ENCODE data around the gene KPNA6.
"Not testable (repeated sequence)": the region's sequence is repeated elsewhere in the genome, so short reads cannot be mapped to it uniquely, and the experiment has no call there.

KPNA6 gene

DNA sequence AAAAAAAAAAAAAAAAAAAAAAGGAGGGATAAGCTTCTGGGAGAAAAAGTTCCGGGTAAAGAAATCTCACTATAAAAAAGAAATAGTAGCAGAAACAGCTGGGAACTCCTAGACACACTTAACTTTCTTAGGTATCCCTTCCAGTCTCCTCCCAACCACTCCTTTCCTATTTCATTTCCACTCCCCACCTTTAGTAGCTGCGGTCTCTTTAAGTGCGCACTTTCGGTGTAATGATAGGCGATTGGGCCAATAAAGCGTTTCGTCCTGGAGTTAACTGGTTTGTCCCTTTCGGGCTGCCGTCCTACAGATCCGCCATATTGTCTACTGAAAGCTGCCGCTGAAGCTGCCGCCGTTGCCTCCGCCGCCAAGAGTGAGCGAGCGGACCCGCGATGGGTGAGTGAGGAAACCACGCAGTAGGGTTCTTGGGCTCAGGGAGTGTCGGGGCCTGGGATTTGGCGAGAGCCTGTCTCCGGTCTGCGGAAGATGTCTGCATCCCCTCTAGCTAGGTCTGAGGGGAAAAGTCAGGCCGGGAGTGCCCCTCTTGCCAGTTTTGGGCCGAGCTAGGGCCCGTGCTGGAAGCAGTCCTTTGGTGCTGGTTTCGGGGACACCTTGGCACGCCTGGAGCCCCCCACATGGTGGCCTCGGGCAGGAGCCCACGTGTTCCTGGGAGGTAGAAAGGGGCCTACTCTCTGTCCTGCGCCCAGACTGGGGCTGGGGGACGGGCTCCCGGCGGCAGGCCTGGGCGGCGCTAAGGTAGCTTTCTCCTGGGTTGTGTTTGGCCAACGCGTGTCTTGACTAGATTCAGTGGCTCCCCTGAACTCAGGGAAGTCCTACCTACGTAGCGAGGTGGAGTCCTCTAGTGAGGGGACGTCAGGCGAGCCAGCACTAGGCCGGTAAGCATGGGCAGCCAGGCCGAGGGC is at the start of gene KPNA6:
KPNA6 (plus strand) TSS at position 315 of the 920 bp plus-strand sequence; CDS start at position 390, 75 bp downstream.
- FAIRE-seq (peak; percentile 94), DNase-seq (ENCODE audit: extremely low spot score, insufficient read length, low read depth) (peak; percentile 68)

DNA sequence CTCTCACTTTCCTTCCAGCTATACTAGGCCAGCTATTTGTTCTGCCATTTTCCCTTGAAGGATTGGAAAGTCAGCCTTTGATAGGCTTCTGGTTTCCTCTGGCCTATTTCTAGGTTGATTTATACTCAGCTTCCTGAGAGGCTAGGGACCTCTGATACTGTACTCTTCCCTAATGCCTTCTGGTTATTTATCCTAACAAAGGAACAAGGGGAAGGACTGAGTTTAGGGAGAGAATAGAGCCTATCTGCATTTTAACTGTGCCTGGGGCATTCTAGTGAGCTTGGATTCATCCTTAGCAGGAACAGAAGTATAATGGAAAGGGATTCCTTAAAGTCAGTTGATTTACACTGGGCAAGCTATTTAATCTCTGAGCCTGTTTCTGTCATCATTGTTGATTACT is 46.9 kb upstream of the KPNA6 start:
- no peak for FAIRE-seq
- DNase-seq (ENCODE audit: extremely low spot score, insufficient read length, low read depth): no peak

DNA sequence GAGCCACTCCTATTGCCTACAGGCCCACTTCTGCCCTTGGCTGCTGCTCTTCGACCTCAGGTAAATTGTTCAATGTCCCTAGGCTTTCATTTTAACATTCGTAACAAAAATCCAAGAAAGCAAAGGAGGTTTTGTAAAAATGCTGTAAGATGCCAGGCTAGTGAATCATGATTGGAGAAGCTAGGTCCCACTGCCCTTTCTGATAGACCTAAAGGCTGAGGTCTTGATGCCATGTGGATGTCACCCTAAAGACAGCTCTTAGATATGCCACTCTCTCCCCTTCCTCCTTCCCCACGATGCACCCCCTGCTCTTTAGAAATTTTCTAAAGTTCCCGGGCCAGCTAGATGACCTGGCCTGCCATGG is 45.0 kb upstream of the KPNA6 start:
- DNase-seq (ENCODE audit: extremely low spot score, insufficient read length, low read depth) (no peak), FAIRE-seq (no peak)

DNA sequence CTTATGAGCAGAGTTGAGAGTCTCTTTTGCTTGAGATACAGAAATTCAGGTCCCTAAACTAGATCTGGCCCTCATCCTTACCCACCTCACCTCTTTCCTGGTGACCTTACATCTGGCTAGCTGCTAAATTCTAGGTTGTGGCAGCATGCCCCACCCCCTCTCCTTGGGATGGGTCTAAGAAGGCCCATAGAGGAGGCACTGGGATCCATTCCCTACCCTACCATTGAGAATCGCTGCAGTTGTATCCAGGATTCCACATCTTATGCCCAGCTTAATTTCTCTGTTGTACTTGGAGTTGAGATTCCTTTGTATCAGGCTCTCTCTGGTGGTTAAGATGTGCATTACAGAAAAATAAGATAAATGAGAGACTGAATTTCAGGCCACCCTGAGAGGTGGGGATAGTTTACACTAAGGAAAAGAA is 44.6 kb upstream of the KPNA6 start:
- DNase-seq (ENCODE audit: extremely low spot score, insufficient read length, low read depth) (no peak), FAIRE-seq (peak; percentile 24)

DNA sequence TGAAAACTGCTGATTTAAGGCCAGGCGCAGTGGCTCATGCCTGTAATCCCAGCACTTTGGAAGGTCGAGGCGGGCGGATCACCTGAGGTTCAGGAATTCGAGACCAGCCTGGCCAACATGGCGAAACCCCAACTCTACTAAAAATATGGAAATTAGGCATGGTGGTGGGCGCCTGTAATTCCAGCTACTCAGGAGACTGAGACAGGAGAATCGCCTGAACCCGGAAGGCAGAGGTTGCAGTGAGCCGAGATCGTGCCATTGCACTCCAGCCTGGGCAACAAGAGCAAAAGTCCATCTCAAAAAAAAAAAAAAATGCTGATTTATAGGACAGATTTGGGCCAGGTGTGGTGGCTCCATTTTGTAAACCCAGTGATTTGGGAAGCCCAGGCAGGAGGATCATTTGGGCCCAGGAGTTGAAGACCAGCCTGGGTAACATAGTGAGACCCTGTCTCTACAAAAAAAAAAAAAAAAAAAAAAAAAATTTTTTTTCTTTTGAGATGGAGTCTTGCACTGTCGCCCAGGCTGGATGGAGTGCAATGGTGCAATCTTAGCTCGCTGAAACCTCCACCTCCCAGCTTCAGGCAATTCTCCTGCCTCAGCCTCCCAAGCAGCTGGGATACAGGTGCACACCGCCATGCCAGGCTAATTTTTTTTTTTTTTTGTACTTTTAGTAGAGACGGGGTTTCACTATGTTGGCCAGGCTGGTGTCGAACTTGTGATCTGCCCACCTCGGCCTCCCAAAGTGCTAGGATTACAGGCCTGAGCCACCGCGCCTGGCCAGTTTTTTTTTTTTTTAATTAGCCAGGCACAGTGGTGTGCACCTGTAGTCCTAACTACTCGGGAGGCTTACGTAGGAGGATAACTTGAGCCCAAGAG is 42.0 kb upstream of the KPNA6 start:
- not testable (repeated sequence) for DNase-seq (ENCODE audit: extremely low spot score, insufficient read length, low read depth); FAIRE-seq

DNA sequence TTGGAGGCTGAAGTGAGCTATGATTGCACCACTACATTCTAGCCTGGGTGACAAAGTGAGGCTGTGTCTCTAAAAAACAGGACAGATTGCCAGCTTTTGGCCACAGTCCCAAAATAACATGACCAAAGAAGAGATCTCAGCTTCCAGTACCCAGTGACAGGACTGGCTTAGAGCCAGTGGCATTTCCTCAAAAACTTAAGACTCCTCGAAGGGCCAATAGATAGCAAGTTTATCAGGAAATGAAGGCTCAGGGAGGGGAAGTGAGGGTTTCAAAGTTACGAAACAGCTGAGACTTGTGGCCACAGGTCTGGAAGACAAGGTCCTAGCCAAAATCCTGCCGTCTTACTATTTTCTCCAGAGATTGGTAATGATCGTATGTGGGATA is 41.4 kb upstream of the KPNA6 start:
- FAIRE-seq: peak; percentile 29
- DNase-seq (ENCODE audit: extremely low spot score, insufficient read length, low read depth): no peak

DNA sequence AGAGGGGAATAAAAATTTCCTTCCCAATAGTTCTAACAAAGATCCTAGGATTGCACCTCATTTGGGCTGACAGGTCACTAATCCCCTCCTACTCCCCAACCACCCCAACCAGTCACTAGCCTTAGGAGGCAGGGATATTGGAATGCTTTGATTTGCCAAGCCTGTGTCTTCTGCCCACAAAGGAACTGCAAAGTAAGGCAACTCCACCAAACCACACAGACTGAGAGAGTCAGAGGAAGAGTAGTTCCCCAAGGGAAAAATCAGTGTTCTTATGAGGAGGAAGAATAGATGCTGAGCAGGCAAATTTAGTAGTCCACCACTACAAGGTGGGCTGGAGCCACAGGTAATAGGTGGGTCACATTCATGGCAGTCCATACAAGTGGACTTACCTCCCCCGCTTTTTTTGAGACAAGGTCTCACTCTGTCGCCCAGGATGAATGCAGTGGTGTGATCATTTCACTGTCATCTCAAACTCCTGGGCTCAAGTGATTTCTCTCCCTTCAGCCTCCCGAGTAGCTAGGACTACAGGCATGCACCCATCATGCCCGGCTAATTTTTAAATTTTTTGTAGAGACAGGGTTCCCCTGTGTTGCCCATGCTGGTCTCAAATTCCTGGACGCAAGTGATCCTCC is 38.8 kb upstream of the KPNA6 start:
- FAIRE-seq (no peak), DNase-seq (ENCODE audit: extremely low spot score, insufficient read length, low read depth) (no peak)

DNA sequence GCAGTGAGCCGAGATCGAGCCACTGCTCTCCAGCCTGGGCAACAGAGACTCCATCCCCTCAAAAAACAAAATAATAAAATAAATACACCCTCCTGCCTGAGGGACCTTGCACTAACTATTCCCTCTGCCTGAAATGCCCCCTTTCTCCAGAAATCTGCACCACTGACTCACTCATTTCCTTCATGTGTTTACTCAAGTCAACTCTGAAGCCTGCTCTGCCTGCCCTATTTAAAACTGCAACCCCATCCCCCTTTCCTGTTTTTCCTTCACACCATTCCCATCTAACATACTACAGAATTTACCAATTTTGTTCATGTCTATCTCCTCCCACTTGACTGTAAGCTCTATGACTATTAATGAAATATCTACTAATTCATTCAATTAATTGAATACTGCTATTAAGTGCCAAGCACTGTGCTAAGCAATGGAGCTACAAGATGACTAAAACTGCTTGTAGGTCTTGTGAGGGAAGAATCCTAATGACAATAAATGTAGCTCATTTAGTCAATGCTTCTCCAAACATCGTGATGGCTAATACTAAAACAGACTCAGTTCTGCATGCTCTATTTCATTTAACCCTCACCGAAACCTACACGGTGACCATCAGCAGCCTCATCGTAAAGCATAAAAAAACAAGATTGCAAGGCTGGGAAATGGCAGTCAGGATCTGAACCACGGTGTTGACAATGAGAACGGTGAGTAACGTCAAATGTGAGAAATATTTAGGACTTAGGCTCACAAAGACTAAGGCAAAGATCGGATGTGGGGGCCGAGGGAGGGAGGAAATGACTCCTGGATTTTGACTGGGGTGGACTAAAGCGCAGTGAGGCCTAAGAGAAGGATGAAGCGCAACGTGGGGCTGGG is 35.9 kb upstream of the KPNA6 start:
- DNase-seq (ENCODE audit: extremely low spot score, insufficient read length, low read depth) (no peak), FAIRE-seq (no peak)

DNA sequence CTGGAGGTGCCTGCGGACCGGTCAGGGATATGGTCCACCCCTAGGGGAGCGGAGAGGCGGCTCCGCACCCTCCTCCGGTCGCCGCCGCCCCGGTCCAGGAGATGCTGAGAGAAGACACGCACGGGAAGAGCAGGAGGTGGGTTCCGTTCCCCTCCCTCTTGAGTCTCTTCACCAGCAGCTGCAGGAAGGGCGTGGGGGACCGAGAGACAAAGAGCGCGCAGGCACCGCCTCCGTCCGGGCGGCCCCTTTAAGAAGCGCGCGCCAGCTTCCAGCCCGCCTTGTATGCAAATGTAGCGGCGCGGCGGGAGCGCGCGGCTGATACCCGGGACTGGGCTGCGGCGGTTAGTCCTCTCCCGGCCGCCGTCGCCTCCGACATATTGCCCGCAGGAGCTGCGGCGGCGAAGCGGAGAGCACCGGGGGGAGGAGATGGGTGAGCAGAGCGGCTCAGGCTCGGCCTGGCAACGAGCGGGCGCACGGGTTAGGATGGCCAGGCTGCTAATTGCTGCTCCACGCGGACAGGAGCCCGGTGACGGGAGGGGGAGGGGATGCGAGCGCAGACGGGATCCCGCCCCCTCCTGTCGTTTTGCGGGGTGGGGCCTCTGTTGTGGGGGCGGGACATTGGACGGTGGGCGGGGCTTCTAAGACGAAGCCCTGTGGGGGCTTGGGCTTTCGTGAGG is 35.1 kb upstream of the KPNA6 start, which contains the start of gene TMEM39B:
TMEM39B (plus strand) TSS at position 318 of the 677 bp plus-strand sequence; CDS start at position 427, 109 bp downstream.
- peak; percentile 89 for FAIRE-seq
- DNase-seq (ENCODE audit: extremely low spot score, insufficient read length, low read depth): peak; percentile 92

DNA sequence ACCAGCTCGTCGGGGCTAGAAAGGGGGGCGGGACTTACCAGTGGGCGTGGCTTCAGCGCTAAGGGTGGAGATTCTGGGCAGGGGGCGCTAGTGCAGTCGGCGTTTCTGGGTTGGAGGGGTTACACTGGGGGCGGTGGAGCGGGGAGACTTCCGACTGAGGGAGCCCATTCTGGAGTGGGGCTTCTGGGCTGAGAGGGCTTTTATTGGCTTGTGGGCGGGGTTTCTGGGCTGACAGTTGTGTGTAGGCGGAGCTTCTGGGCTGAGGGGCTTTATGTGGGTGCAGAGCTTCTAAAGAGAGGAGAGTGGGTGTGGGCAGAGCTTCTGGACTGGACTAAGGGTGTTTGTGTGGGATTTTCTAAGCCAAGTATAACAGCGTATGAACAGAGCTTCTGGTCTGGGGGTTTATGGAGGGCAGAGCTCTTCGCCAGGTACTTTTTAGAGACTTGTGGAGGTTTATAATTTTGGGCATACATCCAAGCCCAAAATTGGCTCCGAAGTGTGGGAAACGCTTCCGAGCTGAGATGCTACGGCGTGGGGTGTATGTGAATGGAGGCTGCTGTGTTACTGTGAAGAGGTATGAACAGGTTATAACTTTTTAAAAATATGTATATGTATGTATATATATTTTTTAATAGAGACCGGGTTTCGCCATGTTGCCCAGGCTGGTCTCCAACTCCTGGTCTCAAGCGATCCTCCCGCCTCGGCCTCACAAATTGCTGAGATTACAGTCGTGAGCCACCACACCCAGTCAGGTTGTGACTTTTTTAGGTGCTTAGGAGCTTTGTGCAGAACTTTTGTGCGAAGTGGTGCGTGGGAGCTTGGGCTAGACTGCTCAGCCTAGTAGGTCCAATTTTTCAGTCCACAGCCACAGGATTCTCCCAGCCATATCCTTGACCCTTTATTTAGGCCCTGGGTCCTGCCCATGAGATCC is 34.3 kb upstream of the KPNA6 start:
- no peak for FAIRE-seq
- no peak for DNase-seq (ENCODE audit: extremely low spot score, insufficient read length, low read depth)

DNA sequence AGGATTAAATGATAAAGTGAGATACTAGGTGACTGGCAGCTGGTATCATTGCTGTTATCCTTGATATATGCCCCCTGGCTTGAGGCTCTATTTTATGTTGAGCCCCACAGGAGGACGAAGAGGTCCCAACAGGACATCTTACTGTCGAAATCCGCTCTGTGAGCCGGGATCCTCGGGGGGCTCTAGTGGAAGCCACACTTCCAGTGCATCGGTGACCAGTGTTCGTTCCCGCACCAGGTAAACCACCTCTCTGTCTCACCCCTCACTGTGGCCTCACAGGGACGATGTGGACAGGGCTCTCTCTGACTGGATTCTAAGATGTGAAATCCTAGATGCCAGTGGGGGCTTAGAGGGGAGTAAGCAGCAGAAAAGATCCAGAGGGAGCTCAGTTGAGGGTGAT is 33.0 kb upstream of the KPNA6 start:
- DNase-seq (ENCODE audit: extremely low spot score, insufficient read length, low read depth) (no peak), FAIRE-seq (no peak)

DNA sequence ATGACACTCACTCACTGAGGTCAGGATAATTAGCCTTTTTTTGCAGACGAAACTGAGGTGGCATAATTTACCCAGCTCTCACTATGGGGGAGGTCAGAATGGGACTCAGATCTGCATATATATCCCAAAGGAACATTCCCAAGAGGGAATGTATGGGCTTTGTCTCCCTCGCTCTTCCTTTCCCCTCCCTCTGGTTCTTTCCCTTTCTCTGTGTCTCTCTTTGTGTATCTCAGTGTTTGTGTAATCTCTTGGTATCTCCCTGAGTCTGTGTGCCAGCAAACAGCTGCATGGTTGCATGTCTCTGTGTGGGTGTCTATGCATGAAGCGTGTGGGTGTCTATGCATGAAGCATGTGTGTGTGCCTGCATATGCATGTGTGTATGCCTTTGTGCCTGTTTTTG is 30.4 kb upstream of the KPNA6 start:
- FAIRE-seq (no peak), DNase-seq (ENCODE audit: extremely low spot score, insufficient read length, low read depth) (no peak)

DNA sequence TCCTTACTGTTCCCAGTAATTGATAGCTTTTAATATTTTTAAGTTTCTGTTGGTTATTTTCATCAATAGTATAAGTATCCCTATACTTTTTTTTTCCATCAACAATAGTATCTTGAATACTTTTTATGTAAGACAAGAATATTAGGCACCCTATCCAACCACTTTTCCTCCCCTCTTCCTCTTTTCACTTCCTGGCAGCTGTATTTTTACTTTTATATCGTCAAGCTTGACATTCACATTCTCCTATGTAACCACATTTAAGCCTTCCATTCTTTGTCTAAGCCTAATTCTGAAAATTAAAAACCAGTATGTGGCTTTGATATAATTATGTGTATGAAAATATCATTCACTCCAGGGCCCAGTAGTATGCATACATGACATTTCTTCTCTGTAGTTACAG is 25.8 kb upstream of the KPNA6 start:
- no peak for FAIRE-seq
- no peak for DNase-seq (ENCODE audit: extremely low spot score, insufficient read length, low read depth)

DNA sequence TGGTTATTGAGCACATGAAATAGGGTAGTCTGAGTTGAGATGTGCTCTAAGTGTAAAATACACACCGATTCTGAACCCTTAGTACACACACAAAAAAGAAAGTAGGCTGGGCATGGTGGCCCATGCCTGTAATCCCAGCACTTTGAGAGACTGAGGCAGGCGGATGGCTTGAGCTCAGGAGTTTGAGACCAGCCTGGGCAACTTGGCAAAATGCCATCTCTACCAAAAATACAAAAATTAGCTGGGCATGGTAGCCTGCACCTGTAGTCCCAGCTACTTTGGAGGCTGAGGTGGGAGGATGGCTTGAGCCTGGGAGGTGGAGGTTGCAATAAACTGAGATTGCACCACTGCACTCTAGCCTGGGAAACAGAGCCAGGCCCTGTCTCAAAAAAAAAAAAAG is 21.5 kb upstream of the KPNA6 start:
- not testable (repeated sequence) for DNase-seq (ENCODE audit: extremely low spot score, insufficient read length, low read depth); FAIRE-seq

DNA sequence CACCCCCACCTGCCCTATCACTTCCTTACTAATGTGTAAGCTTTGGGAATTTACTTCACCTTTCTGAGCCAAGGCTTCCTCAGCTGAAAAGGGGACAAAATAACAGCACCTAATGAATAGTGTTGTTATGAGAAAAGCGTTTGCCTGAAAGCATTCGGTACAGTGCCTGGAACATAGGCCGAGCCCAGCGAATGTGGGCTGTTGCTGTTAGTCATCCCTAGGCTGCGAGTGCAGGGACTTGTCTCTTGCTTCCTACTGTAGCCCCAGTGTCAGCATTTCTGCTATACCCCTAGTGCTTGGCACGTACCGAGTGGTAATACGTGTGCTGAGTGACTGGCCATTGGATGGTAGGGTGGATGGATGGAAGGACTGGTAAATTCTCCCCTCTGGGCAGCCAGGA is 16.7 kb upstream of the KPNA6 start:
- FAIRE-seq (no peak), DNase-seq (ENCODE audit: extremely low spot score, insufficient read length, low read depth) (no peak)

DNA sequence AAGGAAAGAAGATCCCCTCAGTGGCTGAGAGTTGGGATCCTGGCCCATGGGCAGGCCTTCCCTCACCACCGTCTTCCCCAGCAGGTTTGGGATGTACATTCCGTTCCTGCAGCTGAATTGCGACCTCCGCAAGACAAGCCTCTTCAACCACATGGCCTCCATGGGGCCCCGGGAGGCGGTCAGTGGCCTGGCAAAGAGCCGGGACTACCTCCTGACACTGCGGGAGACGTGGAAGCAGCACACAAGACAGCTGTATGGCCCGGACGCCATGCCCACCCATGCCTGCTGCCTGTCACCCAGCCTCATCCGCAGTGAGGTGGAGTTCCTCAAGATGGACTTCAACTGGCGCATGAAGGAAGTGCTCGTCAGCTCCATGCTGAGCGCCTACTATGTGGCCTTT is 16.3 kb upstream of the KPNA6 start:
- FAIRE-seq: no peak

DNA sequence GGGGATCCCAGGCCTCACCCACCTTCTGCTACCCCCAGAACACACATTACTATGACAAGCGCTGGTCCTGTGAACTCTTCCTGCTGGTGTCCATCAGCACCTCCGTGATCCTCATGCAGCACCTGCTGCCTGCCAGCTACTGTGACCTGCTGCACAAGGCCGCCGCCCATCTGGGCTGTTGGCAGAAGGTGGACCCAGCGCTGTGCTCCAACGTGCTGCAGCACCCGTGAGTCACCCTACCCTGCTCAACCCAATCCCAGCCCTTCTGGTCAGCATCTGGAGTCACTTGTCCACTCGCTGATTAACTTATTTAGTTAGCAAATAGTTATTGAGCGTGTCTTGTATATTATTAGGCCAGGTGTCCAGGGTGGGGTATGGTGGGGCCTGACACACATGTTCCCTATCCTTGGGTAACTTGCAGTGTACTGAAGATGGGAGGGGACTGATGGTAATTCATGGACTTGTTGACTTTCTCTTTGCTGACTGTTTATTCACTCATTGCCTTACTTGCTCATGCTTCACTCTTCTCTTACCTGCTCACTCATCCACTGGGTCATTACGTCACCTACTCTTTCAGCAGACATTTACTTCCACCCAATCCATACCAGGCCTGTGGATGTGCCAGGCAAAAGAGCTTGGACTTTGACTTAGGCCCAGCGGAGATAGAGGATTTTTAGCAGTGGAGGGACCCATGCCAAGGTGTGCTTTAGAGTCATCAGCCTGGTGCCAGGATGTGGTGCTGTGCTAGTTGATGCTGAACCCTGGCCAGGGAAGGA is 12.9 kb upstream of the KPNA6 start:
- DNase-seq (ENCODE audit: extremely low spot score, insufficient read length, low read depth) (no peak), FAIRE-seq (no peak)

More for the DNA sequence above, 16.3 kb upstream of the KPNA6 start:
- no peak for DNase-seq (ENCODE audit: extremely low spot score, insufficient read length, low read depth)

Measured in GM18507 (cell line).